ENCODE data around the gene HNRNPC. TPM values are rescaled to one million over a fixed set of nuclear protein-coding genes. Genes with fewer than 3 reads are reported as not detected.

The HNRNPC gene
- total and polyA plus RNA-seq, 2 of the 8 experiments (the other 6 are each of a cell fraction or from before 2014, with no cell fraction given) = 781 to 1,207 TPM

DNA sequence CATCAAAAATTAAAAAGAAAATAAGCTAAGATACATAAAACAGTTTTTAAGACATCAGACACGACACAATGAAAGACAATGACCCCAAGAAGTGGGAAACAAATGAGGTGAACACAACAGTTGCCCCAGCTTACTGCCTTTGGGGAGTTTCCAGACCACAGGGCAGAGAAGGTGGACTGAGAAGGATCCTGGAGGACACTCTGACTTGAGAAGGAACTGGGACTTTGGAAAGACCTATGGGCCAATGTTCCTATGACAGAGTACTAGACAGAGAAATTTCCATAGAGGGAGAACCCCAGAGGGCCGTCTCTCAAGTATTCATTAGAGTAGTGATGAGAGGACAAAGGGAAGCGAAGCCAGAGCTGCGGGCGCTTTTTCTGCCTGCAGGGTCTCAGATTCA is 107.2 kb downstream of the HNRNPC start:
- no peak overlapping the region for H4K5ac ChIP-seq (ENCODE audit: insufficient read length, low read depth, low read length)
- H3K79me2 ChIP-seq (ENCODE audit: control insufficient read depth in 1 of 2, insufficient read depth in 2 of 2, low read length in 2 of 2) = no peaks in the 10 kb centered on the region
- no peaks in the 10 kb centered on the region for H4K20me1 ChIP-seq (replicated peaks in 1 of 2; ENCODE audit: control insufficient read depth in 1 of 2, insufficient read depth in 2 of 2, low read length in 2 of 2)
- no peak overlapping the region for H2BK120ac ChIP-seq (replicated peaks; ENCODE audit: low read depth, low read length)
- no peaks in the 10 kb centered on the region for H3K23me2 ChIP-seq (ENCODE audit: low read depth, low read length)
- POLR2A ChIA-PET (ENCODE audit: partially characterized antibody) = no interaction called here
- no peak overlapping the region for H2BK15ac ChIP-seq (ENCODE audit: low read length)
- H4K91ac ChIP-seq (replicated peaks; ENCODE audit: insufficient read length, low read length) = no peak overlapping the region
- no peaks in the 10 kb centered on the region for H3K36me3 ChIP-seq (ENCODE audit: control insufficient read depth in 2 of 4, insufficient read depth in 4 of 4, low read length in 3 of 4)
- no peak overlapping the region for H3K27ac ChIP-seq (ENCODE audit: low read depth, low read length)
- H3K79me1 ChIP-seq (ENCODE audit: low read depth, low read length) = no peaks in the 10 kb centered on the region
- H3K4me2 ChIP-seq (ENCODE audit: insufficient read depth in 1 of 2, low read depth in 2 of 2, low read length in 2 of 2) = no peak overlapping the region
- H2BK20ac ChIP-seq (ENCODE audit: low read length) = no peak overlapping the region
- no peak overlapping the region for H2BK12ac ChIP-seq (ENCODE audit: low read depth, low read length)
- no peak overlapping the region for H2AFZ ChIP-seq (ENCODE audit: low read length)
- no peak overlapping the region for H2BK5ac ChIP-seq (ENCODE audit: low read depth, low read length)
- CTCF ChIA-PET (ENCODE audit: partially characterized antibody) = interaction anchor here (1.2 to 2.6 kb wide), 2 partner anchors 23 to 26 kb away, joined by 3 to 6 read pairs; no protein-coding TSS in a partner anchor
- no peak overlapping the region for H3K23ac ChIP-seq (ENCODE audit: insufficient read length)
- no peak overlapping the region for H3K4ac ChIP-seq (replicated peaks; ENCODE audit: insufficient read length, low read depth, low read length)
- H2AK5ac ChIP-seq (ENCODE audit: low read depth, low read length) = no peak overlapping the region
- no peaks in the 10 kb centered on the region for H3K9me3 ChIP-seq (ENCODE audit: insufficient read depth in 2 of 2, low read depth in 1 of 2, low read length in 1 of 2)
- 65% methylated on average over 5 of the region's 5 CpGs; no CpG with 5 or more reads in 1 of the 2 experiments for WGBS, 2 experiments (ENCODE audit: extremely low coverage in 1 of 2, insufficient coverage in 1 of 2, insufficient read length in 1 of 2, insufficient replicate concordance in 2 of 2, low coverage in 1 of 2, low lambda C conversion rate in 2 of 2, missing lambda C conversion rate in 1 of 2)
- H3K56ac ChIP-seq (replicated peaks; ENCODE audit: insufficient read length, low read depth, low read length) = no peak overlapping the region
- no peaks in the 10 kb centered on the region for H3K27me3 ChIP-seq (replicated peaks in 1 of 4; ENCODE audit: control insufficient read depth in 3 of 4, extremely low read depth in 1 of 4, insufficient read depth in 3 of 4, low read length in 3 of 4)
- H3K4me3 ChIP-seq (ENCODE audit: extremely low read depth in 1 of 4, insufficient read depth in 2 of 4, low read depth in 3 of 4, low read length in 4 of 4) = no peak overlapping the region
- FAIRE-seq (no peak), DNase-seq (ENCODE audit: low read depth in 1 of 2, low spot score in 2 of 2) (no peak)
- H3K9ac ChIP-seq (replicated peaks in 1 of 4; ENCODE audit: extremely low read depth in 1 of 4, low read depth in 3 of 4, low read length in 3 of 4) = no peak overlapping the region
- no peak overlapping the region for H3K18ac ChIP-seq (ENCODE audit: extremely low read depth, low read length)
- no peaks in the 10 kb centered on the region for H3K4me1 ChIP-seq (replicated peaks in 1 of 4; ENCODE audit: control insufficient read depth in 3 of 4, insufficient read depth in 4 of 4, low read length in 3 of 4)
- H3K14ac ChIP-seq (ENCODE audit: insufficient read length) = no peak overlapping the region
- no peak overlapping the region for H4K8ac ChIP-seq (ENCODE audit: extremely low read depth, insufficient read depth, low read length)
- no peak for TF ChIP-seq PHF8 (conservative IDR thresholded peaks at IDR 0.05; ENCODE audit: low read depth, low read length)
- TF ChIP-seq SIRT6 (IDR thresholded peaks at IDR 0.05; ENCODE audit: low read length) = no peak
- no peak for TF ChIP-seq USF2 (IDR thresholded peaks at IDR 0.05; ENCODE audit: low read length)
- TF ChIP-seq BCL11A (IDR thresholded peaks at IDR 0.05; ENCODE audit: low read depth in 2 of 2, low read length in 2 of 2) = no peak
- no peak for TF ChIP-seq SP4 (IDR thresholded peaks at IDR 0.05; ENCODE audit: low read length)
- TF ChIP-seq POU5F1 (IDR thresholded peaks at IDR 0.05; ENCODE audit: low read depth, low read length) = no peak
- TF ChIP-seq BRCA1 (IDR thresholded peaks at IDR 0.05; ENCODE audit: low read depth, low read length) = no peak
- TF ChIP-seq, protein P1, sequence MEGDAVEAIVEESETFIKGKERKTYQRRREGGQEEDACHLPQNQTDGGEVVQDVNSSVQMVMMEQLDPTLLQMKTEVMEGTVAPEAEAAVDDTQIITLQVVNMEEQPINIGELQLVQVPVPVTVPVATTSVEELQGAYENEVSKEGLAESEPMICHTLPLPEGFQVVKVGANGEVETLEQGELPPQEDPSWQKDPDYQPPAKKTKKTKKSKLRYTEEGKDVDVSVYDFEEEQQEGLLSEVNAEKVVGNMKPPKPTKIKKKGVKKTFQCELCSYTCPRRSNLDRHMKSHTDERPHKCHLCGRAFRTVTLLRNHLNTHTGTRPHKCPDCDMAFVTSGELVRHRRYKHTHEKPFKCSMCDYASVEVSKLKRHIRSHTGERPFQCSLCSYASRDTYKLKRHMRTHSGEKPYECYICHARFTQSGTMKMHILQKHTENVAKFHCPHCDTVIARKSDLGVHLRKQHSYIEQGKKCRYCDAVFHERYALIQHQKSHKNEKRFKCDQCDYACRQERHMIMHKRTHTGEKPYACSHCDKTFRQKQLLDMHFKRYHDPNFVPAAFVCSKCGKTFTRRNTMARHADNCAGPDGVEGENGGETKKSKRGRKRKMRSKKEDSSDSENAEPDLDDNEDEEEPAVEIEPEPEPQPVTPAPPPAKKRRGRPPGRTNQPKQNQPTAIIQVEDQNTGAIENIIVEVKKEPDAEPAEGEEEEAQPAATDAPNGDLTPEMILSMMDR (IDR thresholded peaks at IDR 0.05; ENCODE audit: control extremely low read depth in 1 of 3, insufficient read depth in 1 of 3, low read depth in 1 of 3, low read length in 3 of 3) = no peak
- no peak for TF ChIP-seq RAD21 (IDR thresholded peaks at IDR 0.05 in 1 of 2, conservative IDR thresholded peaks at IDR 0.05 in 1 of 2; ENCODE audit: low read depth in 2 of 2, low read length in 2 of 2)
- TF ChIP-seq POLR2A (IDR thresholded peaks at IDR 0.05; ENCODE audit: control extremely low read depth in 1 of 2, low read depth in 2 of 2, low read length in 2 of 2) = no peak
- TF ChIP-seq GABPA (IDR thresholded peaks at IDR 0.05; ENCODE audit: borderline replicate concordance, insufficient read depth, low read length) = no peak

Measured in H1 (cell line).